NOMO-1 (cell line): ENCODE data around the gene C3orf18.

ENCODE experiments used
- DNase-seq, 2 experiments: peaks; one replicate each; lab custom pipeline; 2025; ENCODE audit not compliant: unreplicated experiment in 2 of 2; lab: John Stamatoyannopoulos, UW

C3orf18 gene

GRCh38 chr3:50604110-50604621 is 36.6 kb upstream of the C3orf18 start:
- no peak for DNase-seq

GRCh38 chr3:50603261-50604109 is 35.9 kb upstream of the C3orf18 start:
- DNase-seq, result no peak

GRCh38 chr3:50602595-50603191 is 35.1 kb upstream of the C3orf18 start:
- DNase-seq, result no peak

- peak; percentile 91 to 93 for DNase-seq
Measured at GRCh38 chr3:50600841-50601591, 33.5 kb upstream of the C3orf18 start.

GRCh38 chr3:50600141-50600753 is 32.7 kb upstream of the C3orf18 start:
- no peak for DNase-seq

GRCh38 chr3:50599716-50600118 is 32.2 kb upstream of the C3orf18 start:
- DNase-seq, result no peak

- DNase-seq, result no peak
Measured at GRCh38 chr3:50599115-50599715, 31.7 kb upstream of the C3orf18 start.

GRCh38 chr3:50594253-50594785 is 26.8 kb upstream of the C3orf18 start:
- no peak for DNase-seq

- DNase-seq, result peak; percentile 68 to 72
Measured at GRCh38 chr3:50592568-50592967, 25.0 kb upstream of the C3orf18 start.

- no peak for DNase-seq
Measured at GRCh38 chr3:50591196-50591741, 23.7 kb upstream of the C3orf18 start.

- DNase-seq, result no peak
Measured at GRCh38 chr3:50588759-50589433, 21.3 kb upstream of the C3orf18 start.

GRCh38 chr3:50587806-50588758 is 20.5 kb upstream of the C3orf18 start:
- no peak for DNase-seq

GRCh38 chr3:50587373-50587772 is 19.8 kb upstream of the C3orf18 start:
- DNase-seq, result no peak

- no peak for DNase-seq
Measured at GRCh38 chr3:50586763-50587070, 19.2 kb upstream of the C3orf18 start.

- DNase-seq, result no peak
Measured at GRCh38 chr3:50585919-50586762, 18.6 kb upstream of the C3orf18 start.

- no peak for DNase-seq
Measured at GRCh38 chr3:50584391-50584790, 16.8 kb upstream of the C3orf18 start.

GRCh38 chr3:50583897-50584296 is 16.4 kb upstream of the C3orf18 start:
- DNase-seq, result no peak

GRCh38 chr3:50582083-50582482 is 14.5 kb upstream of the C3orf18 start:
- no peak for DNase-seq
